ENCODE results near the gene EPSTI1.

EPSTI1 gene

DNA sequence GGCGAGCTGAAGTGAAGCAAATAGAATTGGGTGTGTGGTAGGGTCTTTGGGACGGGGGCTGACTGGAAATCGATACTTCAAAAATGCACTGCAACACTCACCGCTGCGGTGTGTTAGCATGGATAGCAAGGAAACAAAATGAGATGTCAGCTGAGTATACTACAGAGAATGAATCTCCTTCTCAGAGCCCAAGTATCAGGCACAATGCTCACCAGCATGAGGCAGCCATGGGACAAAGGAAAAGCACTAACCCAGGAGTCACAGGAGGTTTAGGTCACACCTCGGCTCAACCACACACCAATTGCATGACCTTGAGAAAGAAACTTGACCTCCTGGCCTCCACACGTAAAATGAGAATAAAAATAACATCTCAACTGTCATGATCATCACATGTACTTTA, 136.6 kb downstream of the EPSTI1 start:
- Histone ChIP-seq H3K9ac (no peak overlapping the region), H3K27ac (no peak overlapping the region), H3K27me3 (ENCODE audit: insufficient read depth, low read depth) (no peaks in the 10 kb centered on the region), H4K20me1 (ENCODE audit: insufficient read depth) (no peaks in the 10 kb centered on the region), H3K4me3 (IDR thresholded peaks at IDR 0.05; ENCODE audit: insufficient read depth, low read depth, low read length) (no peak overlapping the region), H3K4me1 (ENCODE audit: low read depth, poor library complexity, severe bottlenecking) (no peaks in the 10 kb centered on the region), H3K4me2 (no peak overlapping the region), H3K79me2 (ENCODE audit: insufficient read depth, low read depth) (no peaks in the 10 kb centered on the region), H2AFZ (ENCODE audit: low read depth) (no peak overlapping the region), H3K36me3 (ENCODE audit: insufficient read depth) (no peaks in the 10 kb centered on the region)
- TF ChIP-seq, protein P1, sequence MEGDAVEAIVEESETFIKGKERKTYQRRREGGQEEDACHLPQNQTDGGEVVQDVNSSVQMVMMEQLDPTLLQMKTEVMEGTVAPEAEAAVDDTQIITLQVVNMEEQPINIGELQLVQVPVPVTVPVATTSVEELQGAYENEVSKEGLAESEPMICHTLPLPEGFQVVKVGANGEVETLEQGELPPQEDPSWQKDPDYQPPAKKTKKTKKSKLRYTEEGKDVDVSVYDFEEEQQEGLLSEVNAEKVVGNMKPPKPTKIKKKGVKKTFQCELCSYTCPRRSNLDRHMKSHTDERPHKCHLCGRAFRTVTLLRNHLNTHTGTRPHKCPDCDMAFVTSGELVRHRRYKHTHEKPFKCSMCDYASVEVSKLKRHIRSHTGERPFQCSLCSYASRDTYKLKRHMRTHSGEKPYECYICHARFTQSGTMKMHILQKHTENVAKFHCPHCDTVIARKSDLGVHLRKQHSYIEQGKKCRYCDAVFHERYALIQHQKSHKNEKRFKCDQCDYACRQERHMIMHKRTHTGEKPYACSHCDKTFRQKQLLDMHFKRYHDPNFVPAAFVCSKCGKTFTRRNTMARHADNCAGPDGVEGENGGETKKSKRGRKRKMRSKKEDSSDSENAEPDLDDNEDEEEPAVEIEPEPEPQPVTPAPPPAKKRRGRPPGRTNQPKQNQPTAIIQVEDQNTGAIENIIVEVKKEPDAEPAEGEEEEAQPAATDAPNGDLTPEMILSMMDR (conservative IDR thresholded peaks at IDR 0.05; ENCODE audit: low read depth, low read length) = no peak

DNA sequence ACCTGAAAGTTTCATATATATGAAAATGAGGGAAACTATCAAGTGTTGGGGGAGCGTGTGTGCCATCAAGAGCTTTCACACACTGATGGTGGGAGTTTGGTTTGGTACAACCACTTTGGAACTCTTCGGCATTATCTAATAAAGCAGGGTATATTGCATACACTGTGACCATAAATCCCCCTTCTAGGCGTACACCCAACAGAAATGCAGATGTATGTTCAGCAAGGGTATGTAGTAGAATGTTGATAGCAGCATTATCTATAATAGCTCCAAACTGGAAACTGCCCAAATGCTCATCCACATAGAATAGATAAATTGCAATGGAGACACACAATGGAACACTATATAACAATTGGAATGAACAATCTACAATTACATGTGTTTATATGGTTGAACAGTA, 139.9 kb downstream of the EPSTI1 start:
- H3K36me3 ChIP-seq (ENCODE audit: insufficient read depth) = no peaks in the 10 kb centered on the region
- H3K27ac ChIP-seq = no peak overlapping the region
- no peak overlapping the region for H2AFZ ChIP-seq (ENCODE audit: low read depth)

DNA sequence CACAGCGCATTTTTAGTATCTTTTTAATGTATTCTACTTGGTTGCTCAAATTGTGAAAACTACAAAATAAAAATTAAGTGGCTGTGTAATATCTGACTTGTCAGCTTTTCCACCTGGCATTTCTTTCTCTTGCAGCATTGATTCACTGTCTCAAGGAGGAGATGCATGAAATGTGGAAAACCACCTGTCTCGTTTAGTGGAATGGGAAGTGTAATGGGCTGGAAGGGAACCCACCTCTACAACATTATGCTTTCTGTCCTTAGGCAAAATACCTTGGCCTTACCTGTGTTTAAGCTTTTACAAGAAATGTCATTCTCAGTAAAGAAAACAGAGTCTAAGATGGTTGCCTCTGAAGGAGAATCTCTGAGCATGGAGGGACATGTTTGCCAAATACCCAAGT, 142.8 kb downstream of the EPSTI1 start:
- TF ChIP-seq, protein P1 (conservative IDR thresholded peaks at IDR 0.05; ENCODE audit: low read depth, low read length) = no peak
- H3K4me2 ChIP-seq = no peak overlapping the region
- no peaks in the 10 kb centered on the region for H3K4me1 ChIP-seq (ENCODE audit: low read depth, poor library complexity, severe bottlenecking)
- H3K27me3 ChIP-seq (ENCODE audit: insufficient read depth, low read depth) = no peaks in the 10 kb centered on the region
- no peak overlapping the region for H3K4me3 ChIP-seq (IDR thresholded peaks at IDR 0.05; ENCODE audit: insufficient read depth, low read depth, low read length)
- H3K36me3 ChIP-seq (ENCODE audit: insufficient read depth) = no peaks in the 10 kb centered on the region
- H3K9ac ChIP-seq = no peak overlapping the region
- H3K27ac ChIP-seq = no peak overlapping the region
- H3K79me2 ChIP-seq (ENCODE audit: insufficient read depth, low read depth) = no peaks in the 10 kb centered on the region
- H4K20me1 ChIP-seq (ENCODE audit: insufficient read depth) = no peaks in the 10 kb centered on the region
- no peak overlapping the region for H2AFZ ChIP-seq (ENCODE audit: low read depth)

More for the DNA sequence above, 139.9 kb downstream of the EPSTI1 start:
- H3K4me2 ChIP-seq = no peak overlapping the region
- no peaks in the 10 kb centered on the region for H3K4me1 ChIP-seq (ENCODE audit: low read depth, poor library complexity, severe bottlenecking)
- H3K79me2 ChIP-seq (ENCODE audit: insufficient read depth, low read depth) = no peaks in the 10 kb centered on the region
- no peak overlapping the region for H3K9ac ChIP-seq
- no peaks in the 10 kb centered on the region for H3K27me3 ChIP-seq (ENCODE audit: insufficient read depth, low read depth)
- no peak overlapping the region for H3K4me3 ChIP-seq (IDR thresholded peaks at IDR 0.05; ENCODE audit: insufficient read depth, low read depth, low read length)
- TF ChIP-seq, protein P1 (conservative IDR thresholded peaks at IDR 0.05; ENCODE audit: low read depth, low read length) = no peak
- no peaks in the 10 kb centered on the region for H4K20me1 ChIP-seq (ENCODE audit: insufficient read depth)

DNA sequence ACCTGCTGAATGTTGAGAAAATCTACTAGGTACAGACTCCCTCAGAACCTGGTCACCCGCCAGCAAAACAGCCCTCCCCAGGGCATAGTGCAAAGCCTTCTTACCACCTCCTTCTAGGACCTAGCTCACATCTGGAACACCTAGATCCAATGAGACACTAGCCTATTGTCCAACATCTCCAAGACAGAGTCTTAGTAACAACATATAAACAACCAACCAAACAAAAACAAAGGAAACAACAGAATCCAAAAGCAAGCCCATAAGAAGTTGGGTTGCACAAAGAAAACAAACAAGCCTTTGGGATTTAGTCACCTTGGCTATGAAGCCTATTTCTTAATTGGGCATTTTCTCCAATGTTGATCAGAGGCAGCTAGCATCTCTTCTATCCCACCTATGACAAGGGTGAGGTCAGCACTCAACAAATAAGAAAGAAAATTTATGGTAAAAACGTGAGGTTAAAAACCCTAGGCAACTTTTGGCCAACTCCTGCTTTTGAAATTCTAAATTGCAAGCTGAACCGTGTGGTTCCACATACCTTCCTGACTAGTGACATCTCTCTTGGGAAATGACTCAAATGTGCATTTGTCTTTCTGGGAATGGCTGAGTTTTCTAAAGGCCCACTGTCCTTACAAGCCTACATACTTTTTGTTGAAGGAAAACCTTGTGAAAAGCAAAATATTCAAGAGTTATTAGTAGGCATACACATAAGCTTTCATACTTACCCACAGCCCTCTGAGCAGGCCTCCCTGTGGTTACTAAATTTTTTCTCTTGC, 144.0 kb downstream of the EPSTI1 start:
- Histone ChIP-seq H3K4me1 (ENCODE audit: low read depth, poor library complexity, severe bottlenecking) (no peaks in the 10 kb centered on the region), H4K20me1 (ENCODE audit: insufficient read depth) (no peaks in the 10 kb centered on the region), H3K79me2 (ENCODE audit: insufficient read depth, low read depth) (no peaks in the 10 kb centered on the region), H3K4me3 (IDR thresholded peaks at IDR 0.05; ENCODE audit: insufficient read depth, low read depth, low read length) (no peak overlapping the region), H3K4me2 (no peak overlapping the region), H3K9ac (no peak overlapping the region), H3K36me3 (ENCODE audit: insufficient read depth) (no peaks in the 10 kb centered on the region), H3K27ac (no peak overlapping the region), H2AFZ (ENCODE audit: low read depth) (no peak overlapping the region), H3K27me3 (ENCODE audit: insufficient read depth, low read depth) (no peaks in the 10 kb centered on the region)
- TF ChIP-seq, protein P1 (conservative IDR thresholded peaks at IDR 0.05; ENCODE audit: low read depth, low read length) = no peak

All from KMS-11 (cell line).